ENCODE data around the gene ANKRD28.

GRCh38 chr3:15750143-15750542 is 47.6 kb downstream of the ANKRD28 start:
- no peak for TF ChIP-seq CTCF (conservative IDR thresholded peaks at IDR 0.05; ENCODE audit: low read depth, low read length)
- TF ChIP-seq EZH2 (IDR thresholded peaks at IDR 0.05; ENCODE audit: low read length, unreplicated experiment), result no peak
- no peak for TF ChIP-seq EZH2phosphoT487 (IDR thresholded peaks at IDR 0.05; ENCODE audit: borderline replicate concordance, low read length)

Data from PC-3 (cell line).